NB4 (cell line): ENCODE data around the gene CCND1.

Experiments
- CTCF ChIP-seq: IDR thresholded peaks from one replicate; pipeline ENCODE4 v1.5.1; 2012; ENCODE audit warnings: low read depth, low read length
- MAX ChIP-seq: IDR thresholded peaks from 2 replicates; pipeline ENCODE4 v1.6.1; 2011; ENCODE audit warnings: low read depth, low read length
- POLR2A ChIP-seq: IDR thresholded peaks from 2 replicates; pipeline ENCODE4 v1.6.1; 2011; ENCODE audit warnings: mild to moderate bottlenecking; ENCODE audit not compliant: insufficient read length; ENCODE audit errors: extremely low read depth

GRCh38 chr11:69592986-69593650 is 47.8 kb upstream of the CCND1 start:
- TF ChIP-seq POLR2A (no peak), CTCF (no peak), MAX (no peak)
